ENCODE results near the gene ADO. TPM values are rescaled to one million over a fixed set of nuclear protein-coding genes. Genes with fewer than 3 reads are reported as not detected.

Gene ADO
- total and polyA plus RNA-seq, 2 of the 13 experiments (the other 11 are each of a cell fraction or from before 2014, with no cell fraction given), result 8.9 to 15.9 TPM

DNA sequence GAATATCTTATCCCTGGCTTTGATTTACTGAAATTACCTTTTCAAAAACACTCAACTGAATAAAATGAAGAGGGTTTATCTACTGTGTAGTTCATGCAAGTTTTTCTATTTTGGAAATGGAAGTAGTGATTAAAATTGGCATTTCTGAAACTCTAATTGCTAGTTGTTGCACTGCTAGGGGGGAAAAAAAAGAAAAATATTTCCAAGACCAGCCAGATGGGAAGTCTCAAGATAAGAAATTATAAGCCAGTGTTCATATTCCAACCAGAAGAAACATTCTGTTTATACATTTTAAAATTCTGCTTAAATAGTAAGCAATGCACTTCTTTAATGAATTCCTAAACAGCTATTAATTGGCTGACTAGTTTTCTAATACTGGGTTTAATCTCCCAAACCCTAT, 9.4 kb upstream of the ADO start:
- intact Hi-C loops (cut with micrococcal nuclease; ENCODE audit: unreplicated experiment), result no loop called here
- no peaks in the 10 kb centered on the region for H3K27me3 ChIP-seq (ENCODE audit: control insufficient read depth in 1 of 2, insufficient read depth in 2 of 2, low read length in 2 of 2)
- FAIRE-seq, result no peak
- no peak overlapping the region for H2AFZ ChIP-seq (ENCODE audit: low read length)
- TF ChIP-seq GATA4 (IDR thresholded peaks at IDR 0.05; ENCODE audit: borderline replicate concordance, low read depth) (no peak), ZNF616 (CRISPR knock-in tag; IDR thresholded peaks at IDR 0.05; ENCODE audit: low read depth) (no peak), ZNF432 (CRISPR knock-in tag; IDR thresholded peaks at IDR 0.05; ENCODE audit: borderline replicate concordance) (no peak), TBX3 (IDR thresholded peaks at IDR 0.05; ENCODE audit: borderline replicate concordance) (no peak), ZNF567 (CRISPR knock-in tag; IDR thresholded peaks at IDR 0.05; ENCODE audit: borderline replicate concordance) (no peak), ZNF75D (CRISPR knock-in tag; IDR thresholded peaks at IDR 0.05; ENCODE audit: borderline replicate concordance) (no peak), ZNF788 (CRISPR knock-in tag; IDR thresholded peaks at IDR 0.05; ENCODE audit: borderline replicate concordance) (no peak), SOX5 (CRISPR knock-in tag; IDR thresholded peaks at IDR 0.05; ENCODE audit: borderline replicate concordance) (no peak), ZKSCAN8 (CRISPR knock-in tag; IDR thresholded peaks at IDR 0.05; ENCODE audit: borderline replicate concordance) (no peak), ZNF547 (CRISPR knock-in tag; IDR thresholded peaks at IDR 0.05) (no peak), ZNF441 (CRISPR knock-in tag; IDR thresholded peaks at IDR 0.05; ENCODE audit: borderline replicate concordance) (no peak)
- TF ChIP-seq, protein P1, sequence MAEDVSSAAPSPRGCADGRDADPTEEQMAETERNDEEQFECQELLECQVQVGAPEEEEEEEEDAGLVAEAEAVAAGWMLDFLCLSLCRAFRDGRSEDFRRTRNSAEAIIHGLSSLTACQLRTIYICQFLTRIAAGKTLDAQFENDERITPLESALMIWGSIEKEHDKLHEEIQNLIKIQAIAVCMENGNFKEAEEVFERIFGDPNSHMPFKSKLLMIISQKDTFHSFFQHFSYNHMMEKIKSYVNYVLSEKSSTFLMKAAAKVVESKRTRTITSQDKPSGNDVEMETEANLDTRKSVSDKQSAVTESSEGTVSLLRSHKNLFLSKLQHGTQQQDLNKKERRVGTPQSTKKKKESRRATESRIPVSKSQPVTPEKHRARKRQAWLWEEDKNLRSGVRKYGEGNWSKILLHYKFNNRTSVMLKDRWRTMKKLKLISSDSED (CRISPR knock-in tag; IDR thresholded peaks at IDR 0.05), result no peak
- TF ChIP-seq, protein P2, sequence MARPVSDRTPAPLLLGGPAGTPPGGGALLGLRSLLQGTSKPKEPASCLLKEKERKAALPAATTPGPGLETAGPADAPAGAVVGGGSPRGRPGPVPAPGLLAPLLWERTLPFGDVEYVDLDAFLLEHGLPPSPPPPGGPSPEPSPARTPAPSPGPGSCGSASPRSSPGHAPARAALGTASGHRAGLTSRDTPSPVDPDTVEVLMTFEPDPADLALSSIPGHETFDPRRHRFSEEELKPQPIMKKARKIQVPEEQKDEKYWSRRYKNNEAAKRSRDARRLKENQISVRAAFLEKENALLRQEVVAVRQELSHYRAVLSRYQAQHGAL (CRISPR knock-in tag; IDR thresholded peaks at IDR 0.05; ENCODE audit: not compliant biosample characterization), result no peak
- TF ChIP-seq, protein P3, sequence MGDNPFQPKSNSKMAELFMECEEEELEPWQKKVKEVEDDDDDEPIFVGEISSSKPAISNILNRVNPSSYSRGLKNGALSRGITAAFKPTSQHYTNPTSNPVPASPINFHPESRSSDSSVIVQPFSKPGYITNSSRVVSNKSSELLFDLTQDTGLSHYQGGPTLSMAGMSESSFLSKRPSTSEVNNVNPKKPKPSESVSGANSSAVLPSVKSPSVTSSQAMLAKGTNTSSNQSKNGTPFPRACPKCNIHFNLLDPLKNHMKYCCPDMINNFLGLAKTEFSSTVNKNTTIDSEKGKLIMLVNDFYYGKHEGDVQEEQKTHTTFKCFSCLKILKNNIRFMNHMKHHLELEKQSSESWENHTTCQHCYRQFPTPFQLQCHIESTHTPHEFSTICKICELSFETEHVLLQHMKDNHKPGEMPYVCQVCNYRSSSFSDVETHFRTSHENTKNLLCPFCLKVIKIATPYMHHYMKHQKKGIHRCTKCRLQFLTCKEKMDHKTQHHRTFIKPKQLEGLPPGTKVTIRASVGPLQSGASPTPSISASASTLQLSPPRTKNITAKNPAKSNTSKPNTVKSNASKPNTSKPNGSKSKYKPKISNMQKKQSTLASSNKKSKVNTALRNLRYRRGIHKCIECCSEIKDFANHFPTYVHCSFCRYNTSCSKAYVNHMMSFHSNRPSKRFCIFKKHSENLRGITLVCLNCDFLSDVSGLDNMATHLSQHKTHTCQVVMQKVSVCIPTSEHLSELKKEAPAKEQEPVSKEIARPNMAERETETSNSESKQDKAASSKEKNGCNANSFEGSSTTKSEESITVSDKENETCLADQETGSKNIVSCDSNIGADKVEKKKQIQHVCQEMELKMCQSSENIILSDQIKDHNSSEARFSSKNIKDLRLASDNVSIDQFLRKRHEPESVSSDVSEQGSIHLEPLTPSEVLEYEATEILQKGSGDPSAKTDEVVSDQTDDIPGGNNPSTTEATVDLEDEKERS (CRISPR knock-in tag; IDR thresholded peaks at IDR 0.05), result no peak
- TF ChIP-seq, protein P4, sequence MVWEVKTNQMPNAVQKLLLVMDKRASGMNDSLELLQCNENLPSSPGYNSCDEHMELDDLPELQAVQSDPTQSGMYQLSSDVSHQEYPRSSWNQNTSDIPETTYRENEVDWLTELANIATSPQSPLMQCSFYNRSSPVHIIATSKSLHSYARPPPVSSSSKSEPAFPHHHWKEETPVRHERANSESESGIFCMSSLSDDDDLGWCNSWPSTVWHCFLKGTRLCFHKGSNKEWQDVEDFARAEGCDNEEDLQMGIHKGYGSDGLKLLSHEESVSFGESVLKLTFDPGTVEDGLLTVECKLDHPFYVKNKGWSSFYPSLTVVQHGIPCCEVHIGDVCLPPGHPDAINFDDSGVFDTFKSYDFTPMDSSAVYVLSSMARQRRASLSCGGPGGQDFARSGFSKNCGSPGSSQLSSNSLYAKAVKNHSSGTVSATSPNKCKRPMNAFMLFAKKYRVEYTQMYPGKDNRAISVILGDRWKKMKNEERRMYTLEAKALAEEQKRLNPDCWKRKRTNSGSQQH (CRISPR knock-in tag; IDR thresholded peaks at IDR 0.05; ENCODE audit: low read depth), result no peak
- H4K20me1 ChIP-seq (ENCODE audit: insufficient read depth, low read length), result no peaks in the 10 kb centered on the region
- ChIA-PET POLR2A (no interaction called here), CTCF (ENCODE audit: low intra/inter-chr PET ratio, low total read pairs) (no interaction called here)
- DNase-seq (ENCODE audit: low spot score), result no peak
- H3K4me3 ChIP-seq (replicated peaks in 1 of 3; ENCODE audit: insufficient read depth in 1 of 3, low read depth in 2 of 3, low read length in 3 of 3), result no peak overlapping the region
- H3K4me2 ChIP-seq (ENCODE audit: low read depth, low read length), result no peak overlapping the region
- no peak overlapping the region for H3K27ac ChIP-seq (ENCODE audit: extremely low read length, insufficient read depth, low read length)
- no peaks in the 10 kb centered on the region for H3K79me2 ChIP-seq (ENCODE audit: insufficient read depth, low read length)
- no peaks in the 10 kb centered on the region for H3K9me3 ChIP-seq (ENCODE audit: low read length)
- no peak for ATAC-seq
- no TSS peak for BruUV-seq (replicated peaks)
- H3K36me3 ChIP-seq (replicated peaks in 1 of 2; ENCODE audit: control insufficient read depth in 1 of 2, insufficient read depth in 2 of 2, low read length in 2 of 2), result no peaks in the 10 kb centered on the region
- H3K4me1 ChIP-seq (ENCODE audit: insufficient read depth, low read length), result peaks cover under 1% of the 10 kb centered on the region; the same call in 1 of the 2 replicates
- in situ Hi-C loops (cut with HindIII; ENCODE audit: extremely low pct_ligation_motif_present, low pct_unique_long_range_greater_than_20kb), result no loop called here
- no peak overlapping the region for H3K9ac ChIP-seq (ENCODE audit: insufficient read depth, low read depth, low read length)
